ENCODE data around the gene MDGA2.
"Not testable (repeated sequence)": the region's sequence is repeated elsewhere in the genome, so short reads cannot be mapped to it uniquely, and the experiment has no call there.

The MDGA2 gene

DNA sequence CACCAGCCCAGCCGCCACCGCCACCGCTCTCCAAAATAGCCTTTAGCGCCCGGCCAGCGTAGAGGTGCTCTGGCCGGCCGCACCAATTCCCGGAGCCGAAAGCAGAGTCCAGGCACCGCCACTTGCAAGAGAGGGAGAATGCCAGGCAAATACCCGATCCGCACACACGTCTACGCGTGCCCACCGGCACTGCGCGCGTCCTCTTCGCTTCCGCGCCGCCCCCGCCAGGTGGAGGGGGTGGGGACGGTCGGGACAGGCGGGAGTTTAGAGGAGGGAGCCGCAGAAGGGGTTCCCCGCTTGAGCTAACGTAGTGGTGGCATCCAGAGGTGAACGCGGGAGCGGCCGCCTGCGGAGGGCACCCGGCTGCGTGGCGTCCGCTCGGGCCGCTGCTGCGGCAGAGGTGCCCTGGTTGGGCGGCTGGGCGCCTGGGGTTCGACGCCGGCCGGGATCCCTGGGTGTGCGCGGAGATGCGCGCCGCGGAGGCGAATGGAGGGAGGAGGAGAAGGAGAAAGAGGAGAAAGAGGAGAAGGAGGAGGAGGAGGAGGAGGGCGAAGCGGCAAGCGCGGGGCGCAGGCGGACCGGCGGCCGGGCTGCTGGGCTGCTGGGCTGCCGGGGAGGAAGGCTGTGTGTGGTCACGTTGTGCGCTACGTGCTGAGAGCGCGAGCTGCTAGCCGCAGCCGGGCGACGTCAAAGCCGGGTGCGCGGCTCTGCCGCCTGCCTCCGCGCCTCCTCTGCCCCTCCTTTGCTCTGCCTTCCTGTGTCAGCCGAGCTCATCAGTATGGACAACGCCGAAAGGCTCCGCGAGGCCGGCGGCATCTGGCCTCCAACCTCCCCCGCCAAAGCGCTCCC lies at the start of gene MDGA2:
TSS of gene MDGA2 (minus strand) at position 140 of the 849 bp plus-strand sequence.
- no peak for DNase-seq

- DNase-seq: no peak
Observed at GRCh38 chr14:47722929-47723693, 47.7 kb upstream of the MDGA2 start.

DNA sequence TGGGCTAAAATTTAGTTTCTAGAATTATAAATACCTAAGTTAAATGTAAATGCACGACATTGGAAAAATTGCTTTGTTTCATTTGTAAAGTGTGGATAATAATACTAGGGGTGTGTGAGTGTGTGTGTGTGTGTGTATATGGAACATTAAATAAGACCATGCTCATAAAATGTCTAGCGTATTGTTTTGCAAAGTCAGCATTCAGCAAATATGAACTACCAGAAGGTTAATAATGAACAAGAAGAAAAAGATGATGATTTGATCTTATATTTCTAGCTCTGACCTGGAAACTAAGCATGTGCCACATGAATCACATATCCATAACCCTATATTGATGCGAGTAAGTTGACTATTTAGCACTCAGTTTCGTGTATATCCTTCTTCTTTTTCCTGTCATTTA lies 44.9 kb upstream of the MDGA2 start:
- no peak for DNase-seq

GRCh38 chr14:47715330-47715729 lies 39.9 kb upstream of the MDGA2 start:
- DNase-seq: no peak

DNA sequence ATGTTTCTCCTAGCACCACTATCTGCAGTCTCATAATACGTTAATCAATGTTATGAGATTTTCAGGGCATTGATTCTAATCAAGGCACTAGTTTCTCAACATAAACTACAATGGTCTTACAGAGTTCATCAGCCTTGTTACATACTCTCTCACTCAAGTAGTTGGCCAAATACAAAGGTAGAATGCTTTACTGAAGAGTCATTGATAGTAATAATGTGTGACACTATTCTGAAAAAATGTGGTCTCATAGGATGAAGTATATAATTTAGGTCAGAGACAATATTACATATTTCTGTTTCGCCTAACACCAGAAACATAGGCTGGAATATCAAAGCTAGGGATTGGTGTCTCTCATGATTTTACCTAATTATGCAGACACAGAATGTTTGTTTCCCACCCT lies 35.2 kb upstream of the MDGA2 start:
- DNase-seq: no peak

DNA sequence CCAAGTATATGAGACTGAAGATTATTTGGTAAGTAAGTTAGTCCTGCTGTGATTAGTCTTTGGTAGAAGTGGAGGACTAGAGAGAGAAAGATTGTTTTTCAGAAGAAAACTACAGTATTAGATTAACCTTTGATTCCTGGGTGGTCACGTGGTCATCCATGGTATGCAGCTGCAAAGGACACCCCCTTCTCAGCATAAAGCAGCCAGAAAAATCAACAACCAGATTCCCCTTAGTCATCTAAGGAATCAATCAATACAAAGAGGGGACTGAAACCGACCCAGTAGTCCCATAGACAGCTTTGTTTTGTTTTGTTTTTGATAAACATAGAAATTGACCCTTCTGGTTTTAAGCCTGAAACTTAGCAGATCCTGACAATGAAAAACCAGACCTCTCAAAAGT lies 30.3 kb upstream of the MDGA2 start:
- no peak for DNase-seq

GRCh38 chr14:47691829-47692228 lies 16.4 kb upstream of the MDGA2 start:
- DNase-seq: no peak

GRCh38 chr14:47678993-47679392 lies 3.6 kb upstream of the MDGA2 start:
- no peak for DNase-seq

GRCh38 chr14:47678157-47678556 lies 2.8 kb upstream of the MDGA2 start:
- DNase-seq: no peak

DNA sequence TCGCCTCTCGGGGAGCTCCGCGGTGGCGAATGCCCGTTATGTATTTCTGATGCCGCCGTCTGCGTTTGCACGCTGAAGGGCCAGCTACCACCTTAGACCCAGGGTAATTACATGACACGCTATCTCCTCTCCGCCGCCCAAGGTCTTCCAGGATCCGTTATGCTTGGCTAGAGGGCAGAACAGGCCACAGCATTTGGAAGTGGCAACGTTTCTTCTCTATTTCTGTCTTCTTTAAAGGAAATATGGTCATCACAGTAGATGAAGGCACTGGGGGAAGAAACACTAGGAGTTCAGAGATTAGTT lies 861 bp upstream of the MDGA2 start:
- no peak for DNase-seq

DNA sequence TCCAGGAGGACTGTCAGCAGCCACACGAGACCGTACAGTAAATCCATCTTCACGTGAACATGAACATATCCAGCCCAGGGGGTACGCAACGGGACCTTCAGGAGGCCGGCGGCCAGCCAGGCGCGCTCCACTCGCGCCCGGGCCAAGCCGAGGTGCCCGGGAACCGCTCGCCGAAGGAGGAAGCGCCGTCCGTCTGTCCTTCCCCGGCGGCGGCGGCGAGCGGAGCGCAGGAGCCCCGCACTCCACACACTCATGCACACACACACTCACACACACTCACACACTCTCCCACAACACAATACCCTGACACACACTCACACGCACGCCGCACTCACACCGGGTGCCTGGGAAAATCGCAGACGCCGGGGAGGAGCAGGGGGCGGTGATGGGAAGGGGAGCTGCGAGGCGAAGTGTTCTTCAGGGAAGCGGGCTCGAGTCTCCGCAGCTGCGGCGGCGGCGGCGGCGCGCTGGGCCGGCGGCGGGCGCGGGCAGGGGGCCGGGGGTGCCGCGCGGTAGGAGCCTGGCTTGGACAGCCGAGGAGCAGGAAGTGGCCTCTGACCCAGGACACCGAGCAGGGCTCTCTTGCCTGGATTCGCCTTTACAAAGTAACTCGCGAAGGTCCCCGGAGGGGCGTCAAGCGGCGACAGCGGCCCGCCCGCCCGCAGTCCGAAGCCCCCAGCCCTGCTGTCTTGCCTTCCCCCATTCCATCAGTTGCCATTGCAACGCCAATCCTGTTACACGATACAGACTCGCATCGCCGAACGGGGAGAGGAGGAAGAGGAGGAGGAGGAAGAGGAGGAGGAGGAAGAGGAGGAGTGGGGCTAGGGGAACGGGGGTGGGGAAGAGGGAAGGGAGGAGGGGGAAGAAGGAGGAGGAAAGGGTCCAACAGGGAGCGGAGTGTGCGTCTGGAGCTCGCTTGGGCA lies 601 bp downstream of the MDGA2 start:
- no peak for DNase-seq

GRCh38 chr14:47674148-47674542 lies 1.3 kb downstream of the MDGA2 start:
- no peak for DNase-seq

DNA sequence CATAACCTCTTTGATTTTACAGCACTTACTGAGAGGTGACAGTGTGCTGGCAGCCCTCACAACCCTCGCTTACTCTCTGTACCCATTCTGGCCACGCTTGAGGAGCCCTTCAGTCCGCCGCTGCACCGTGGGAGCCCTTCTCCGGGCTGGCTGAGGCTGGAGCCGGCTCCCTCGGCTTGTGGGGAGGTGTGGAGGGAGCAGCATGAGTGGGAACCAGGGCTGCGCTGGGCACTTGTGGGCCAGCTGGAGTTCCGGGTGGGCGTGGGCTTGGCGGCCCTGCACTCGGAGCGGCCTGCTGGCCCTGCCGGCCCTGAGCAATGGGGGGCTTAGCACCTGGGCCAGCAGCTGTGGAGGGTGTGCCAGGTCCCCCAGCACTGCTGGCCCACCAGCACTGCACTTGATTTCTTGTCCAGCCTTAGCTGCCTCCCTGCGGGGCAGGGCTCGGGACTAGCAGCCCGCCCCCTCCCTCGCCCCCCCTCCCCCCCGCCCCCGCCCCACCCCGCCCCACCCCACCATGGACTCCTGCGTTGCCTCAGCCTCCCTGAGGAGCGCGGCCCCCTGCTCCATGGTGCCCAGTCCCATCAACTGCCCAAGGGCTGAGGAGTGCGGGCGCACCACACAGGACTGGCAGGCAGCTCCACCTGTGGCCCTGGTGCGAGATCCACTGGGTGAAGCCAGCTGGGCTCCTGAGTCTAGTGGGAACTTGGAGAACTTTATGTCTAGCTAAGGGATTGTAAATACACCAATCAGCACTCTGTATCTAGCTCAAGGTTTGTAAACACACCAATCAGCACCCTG lies 9.9 kb downstream of the MDGA2 start:
- DNase-seq: no peak

- no peak for DNase-seq
Observed at GRCh38 chr14:47662466-47662865, 12.9 kb downstream of the MDGA2 start.

- no peak for DNase-seq
Observed at GRCh38 chr14:47660158-47660557, 15.2 kb downstream of the MDGA2 start.

DNA sequence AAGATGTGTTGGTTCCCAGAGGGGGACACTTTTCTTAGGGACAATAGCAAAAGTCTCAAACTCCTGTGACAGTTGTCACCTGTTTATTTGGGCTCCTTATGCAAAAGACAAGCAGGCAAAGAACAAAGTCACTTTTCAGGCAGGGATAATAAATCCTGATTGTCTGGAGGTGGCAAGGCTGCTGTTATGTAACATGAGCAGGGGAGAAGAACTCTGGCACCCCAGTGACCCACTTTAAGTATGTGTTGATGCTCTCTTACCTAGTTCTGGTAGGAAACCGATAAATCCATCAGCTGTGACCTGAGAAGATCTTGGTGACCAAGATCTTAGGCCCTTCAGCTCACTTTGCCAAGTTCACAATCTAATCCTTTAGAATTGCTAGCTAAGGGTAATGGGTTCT lies 17.4 kb downstream of the MDGA2 start:
- DNase-seq: no peak

GRCh38 chr14:47657143-47657542 lies 18.3 kb downstream of the MDGA2 start:
- no peak for DNase-seq

- no peak for DNase-seq
Observed at GRCh38 chr14:47651337-47651736, 24.1 kb downstream of the MDGA2 start.

DNA sequence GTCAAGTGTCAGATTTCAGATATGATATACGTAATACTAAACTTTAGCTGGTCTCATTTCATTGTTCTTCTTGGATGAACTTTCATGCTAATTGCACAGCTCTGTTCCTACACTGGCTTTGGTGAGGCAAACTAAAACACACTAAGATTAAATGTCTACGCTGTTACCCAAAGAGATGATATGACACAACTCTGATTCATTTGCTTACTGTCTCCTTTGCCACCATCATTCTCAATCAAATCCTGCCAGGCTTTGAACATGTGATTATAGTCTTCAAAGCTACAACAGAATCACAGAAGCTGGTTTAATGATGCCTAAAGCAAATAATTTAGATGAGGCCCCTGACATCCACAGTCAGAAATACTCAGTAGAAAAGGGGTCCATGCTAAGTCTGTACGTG lies 37.7 kb downstream of the MDGA2 start:
- no peak for DNase-seq

DNA sequence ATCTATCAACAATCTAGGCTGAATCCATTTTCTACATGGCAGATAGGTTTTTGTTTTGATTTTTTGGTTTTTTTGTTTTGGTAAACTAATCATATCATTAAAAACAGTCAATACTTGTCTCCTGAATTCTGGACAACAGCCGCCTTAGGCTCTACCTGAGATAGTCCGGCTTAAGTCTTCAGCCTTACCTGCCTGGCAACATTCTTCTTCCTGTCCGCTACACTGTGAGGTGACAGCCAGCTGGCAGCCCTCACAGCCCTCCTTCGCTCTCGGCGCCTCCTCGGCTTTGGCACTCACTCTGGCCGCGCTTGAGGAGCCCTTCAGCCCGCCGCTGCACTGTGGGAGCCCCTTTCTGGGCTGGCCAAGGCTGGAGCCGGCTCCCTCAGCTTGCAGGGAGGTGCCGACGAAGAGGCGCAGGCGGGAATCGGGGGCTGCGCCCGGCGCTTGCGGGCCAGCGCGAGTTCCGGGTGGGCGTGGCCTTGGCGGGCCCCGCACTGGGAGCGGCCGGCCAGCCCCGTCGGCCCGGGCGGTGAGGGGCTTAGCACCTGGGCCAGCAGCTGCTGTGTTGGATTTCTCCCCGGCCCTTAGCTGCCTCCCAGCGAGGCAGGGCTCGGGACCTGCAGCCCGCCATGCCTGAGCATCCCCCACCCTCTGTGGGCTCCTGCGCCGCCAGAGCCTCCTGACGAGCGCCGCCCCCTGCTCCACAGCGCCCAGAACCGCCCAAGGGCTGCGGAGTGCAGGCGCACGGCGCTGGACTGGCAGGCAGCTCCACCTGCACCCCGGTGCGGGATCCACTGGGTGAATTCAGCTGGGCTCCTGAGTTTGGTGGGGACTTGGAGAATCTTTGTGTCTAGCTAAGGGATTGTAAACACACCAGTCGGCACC lies 49.0 kb downstream of the MDGA2 start:
- DNase-seq: no peak

- DNase-seq: not testable (repeated sequence)
Observed at GRCh38 chr14:47624126-47624525, 51.3 kb downstream of the MDGA2 start.
